Panc1 (cell line): ENCODE results near the gene CELF2.

Experiments
- TCF7L2 ChIP-seq: IDR thresholded peaks from 2 replicates; pipeline ENCODE4 v1.6.1; 2011; ENCODE audit warnings: mild to moderate bottlenecking, low read depth, low read length, inconsistent platforms
- TF ChIP-seq, protein P1 (sequence below): fragments of 450-650 bp; IDR thresholded peaks from 2 replicates; pipeline ENCODE4 v1.5.1; 2017; ENCODE audit warnings: mild to moderate bottlenecking

DNA sequence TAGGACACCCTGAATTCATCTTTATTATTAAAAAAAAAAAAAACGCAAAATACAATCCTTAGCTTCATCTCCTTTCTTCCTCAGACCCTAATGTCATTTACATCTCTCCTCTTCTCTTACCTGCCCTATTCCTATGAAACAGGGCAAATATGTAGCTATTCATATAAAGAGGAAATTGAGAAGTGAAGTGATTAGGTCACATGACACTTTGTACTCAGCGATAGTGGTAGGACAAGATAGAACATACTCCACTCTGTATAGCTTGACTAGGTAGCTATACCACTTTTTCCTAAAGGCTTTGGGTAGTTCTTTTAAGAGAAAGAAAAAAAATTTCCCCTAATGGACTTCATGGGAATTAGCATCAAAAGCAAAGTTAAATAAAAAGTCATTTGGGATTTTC is 6.2 kb upstream of the CELF2 start:
- TF ChIP-seq, protein P1, sequence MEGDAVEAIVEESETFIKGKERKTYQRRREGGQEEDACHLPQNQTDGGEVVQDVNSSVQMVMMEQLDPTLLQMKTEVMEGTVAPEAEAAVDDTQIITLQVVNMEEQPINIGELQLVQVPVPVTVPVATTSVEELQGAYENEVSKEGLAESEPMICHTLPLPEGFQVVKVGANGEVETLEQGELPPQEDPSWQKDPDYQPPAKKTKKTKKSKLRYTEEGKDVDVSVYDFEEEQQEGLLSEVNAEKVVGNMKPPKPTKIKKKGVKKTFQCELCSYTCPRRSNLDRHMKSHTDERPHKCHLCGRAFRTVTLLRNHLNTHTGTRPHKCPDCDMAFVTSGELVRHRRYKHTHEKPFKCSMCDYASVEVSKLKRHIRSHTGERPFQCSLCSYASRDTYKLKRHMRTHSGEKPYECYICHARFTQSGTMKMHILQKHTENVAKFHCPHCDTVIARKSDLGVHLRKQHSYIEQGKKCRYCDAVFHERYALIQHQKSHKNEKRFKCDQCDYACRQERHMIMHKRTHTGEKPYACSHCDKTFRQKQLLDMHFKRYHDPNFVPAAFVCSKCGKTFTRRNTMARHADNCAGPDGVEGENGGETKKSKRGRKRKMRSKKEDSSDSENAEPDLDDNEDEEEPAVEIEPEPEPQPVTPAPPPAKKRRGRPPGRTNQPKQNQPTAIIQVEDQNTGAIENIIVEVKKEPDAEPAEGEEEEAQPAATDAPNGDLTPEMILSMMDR, result no peak
- TF ChIP-seq TCF7L2, result no peak
